H4 (cell line): ENCODE results near the gene CTXN1. TPM values are rescaled to one million over a fixed set of nuclear protein-coding genes. Genes with fewer than 3 reads are reported as not detected.

Experiments
- DNase-seq: peaks from one replicate; pipeline ENCODE4 v3.0.0-alpha.2; 2015; ENCODE audit warnings: low spot score
- total RNA-seq: library from RNA; depleted of rRNA; stranded (reverse); fragments of >200 nt; shearing (Covaris generic); gene quantifications from 2 replicates; pipeline ENCODE4 v1.2.3, GENCODE V29; 2014

The CTXN1 gene
- total RNA-seq, 1 experiment from 2014 or later, result 3.6 TPM

- no peak for DNase-seq
Measured at GRCh38 chr19:7914099-7914498, 11.8 kb downstream of the CTXN1 start.

DNA sequence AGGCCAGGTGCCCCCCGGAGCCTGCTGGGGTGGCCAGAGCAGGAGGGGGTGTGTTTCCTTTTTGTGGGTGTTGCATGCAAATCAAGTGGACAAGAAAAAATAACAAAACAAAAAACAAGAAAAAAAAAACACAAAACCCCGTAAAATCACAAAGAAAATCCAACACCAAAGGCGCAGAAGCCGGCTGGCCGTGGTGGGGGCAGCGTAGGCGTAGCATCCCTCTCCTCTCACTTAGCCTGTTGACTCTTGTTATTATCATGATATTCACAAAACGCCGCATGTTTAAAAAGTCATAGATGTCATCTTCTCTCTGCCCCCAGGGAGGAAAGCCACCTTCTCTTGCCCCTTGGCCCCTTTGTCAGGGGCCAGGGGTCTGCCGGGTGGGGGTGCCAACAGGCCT, 12.3 kb downstream of the CTXN1 start:
- no peak for DNase-seq

DNA sequence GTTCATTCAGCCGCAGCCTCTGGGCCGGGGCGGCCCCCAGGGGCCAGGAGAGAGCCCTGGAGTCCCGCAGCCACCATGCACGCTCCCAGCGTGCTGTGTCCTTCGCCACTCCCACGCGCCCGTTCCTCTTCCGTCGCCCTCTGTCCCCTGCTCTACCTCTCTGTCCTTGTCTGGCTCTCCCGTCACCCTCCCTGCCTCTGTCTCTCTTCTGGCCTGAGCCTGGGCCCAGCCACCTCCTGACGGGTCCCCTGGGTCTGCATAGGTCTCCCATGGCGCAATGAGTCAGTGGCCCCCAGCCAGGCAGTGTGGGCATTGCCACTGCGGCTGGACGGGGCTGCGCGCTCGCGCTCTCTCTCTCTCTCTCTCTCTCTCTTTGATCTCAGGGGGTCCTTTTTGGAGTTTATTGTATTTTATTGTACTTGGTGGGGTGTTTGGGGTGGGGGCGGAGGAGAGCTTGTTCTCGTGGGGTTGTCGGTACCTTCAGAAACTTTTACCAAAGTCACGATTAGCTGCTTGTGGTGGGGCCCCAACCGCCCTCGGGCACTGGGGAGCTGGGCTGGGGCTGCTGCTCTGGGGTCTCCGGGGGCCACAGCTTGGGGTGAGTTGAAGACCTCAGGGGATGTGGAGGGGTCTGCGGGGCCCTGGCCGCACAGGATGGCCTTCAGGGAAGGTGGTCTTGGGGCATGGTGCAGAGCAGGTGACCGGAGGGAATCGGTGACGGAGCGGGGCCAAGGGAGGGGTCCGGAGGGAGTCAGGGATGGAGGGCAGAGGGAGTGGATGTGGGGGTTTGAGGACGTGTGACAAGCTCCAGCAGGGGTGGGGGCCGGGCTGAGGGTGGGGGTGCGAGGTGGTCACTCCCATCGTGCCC, 13.0 kb downstream of the CTXN1 start:
- DNase-seq, result no peak

- DNase-seq, result no peak
Measured at GRCh38 chr19:7912144-7912696, 13.7 kb downstream of the CTXN1 start.

DNA sequence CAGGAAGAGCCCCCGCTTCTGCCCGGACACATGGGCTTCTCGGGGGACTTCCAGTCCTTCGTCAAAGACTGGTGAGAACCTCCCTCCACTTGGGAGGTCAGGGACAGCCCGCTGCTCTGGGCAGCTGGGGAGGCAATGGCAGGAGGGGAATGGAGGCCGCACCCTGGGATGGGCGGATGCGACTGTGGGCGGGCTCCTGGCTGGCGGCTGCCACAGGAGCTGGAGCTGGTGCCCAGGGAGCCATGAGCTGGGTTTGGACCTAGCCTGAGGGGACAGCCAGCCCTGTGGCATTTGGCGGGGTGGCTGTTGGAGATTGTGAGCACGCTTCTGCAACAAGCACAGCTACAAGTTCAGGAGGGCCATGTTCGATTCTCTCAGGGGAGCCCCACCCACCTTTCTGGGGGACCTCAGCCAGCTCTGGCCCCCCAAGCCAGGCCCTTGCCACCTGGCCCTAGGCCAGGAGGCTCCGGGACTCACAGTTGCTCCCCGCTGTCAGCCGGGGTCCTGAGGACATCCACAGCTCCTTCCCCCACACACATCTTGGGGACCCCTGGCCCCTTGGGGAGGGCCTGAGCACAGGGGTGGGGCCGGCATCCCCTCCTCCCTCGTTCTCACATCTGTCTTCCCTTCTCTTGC, 14.3 kb downstream of the CTXN1 start:
- no peak for DNase-seq

DNA sequence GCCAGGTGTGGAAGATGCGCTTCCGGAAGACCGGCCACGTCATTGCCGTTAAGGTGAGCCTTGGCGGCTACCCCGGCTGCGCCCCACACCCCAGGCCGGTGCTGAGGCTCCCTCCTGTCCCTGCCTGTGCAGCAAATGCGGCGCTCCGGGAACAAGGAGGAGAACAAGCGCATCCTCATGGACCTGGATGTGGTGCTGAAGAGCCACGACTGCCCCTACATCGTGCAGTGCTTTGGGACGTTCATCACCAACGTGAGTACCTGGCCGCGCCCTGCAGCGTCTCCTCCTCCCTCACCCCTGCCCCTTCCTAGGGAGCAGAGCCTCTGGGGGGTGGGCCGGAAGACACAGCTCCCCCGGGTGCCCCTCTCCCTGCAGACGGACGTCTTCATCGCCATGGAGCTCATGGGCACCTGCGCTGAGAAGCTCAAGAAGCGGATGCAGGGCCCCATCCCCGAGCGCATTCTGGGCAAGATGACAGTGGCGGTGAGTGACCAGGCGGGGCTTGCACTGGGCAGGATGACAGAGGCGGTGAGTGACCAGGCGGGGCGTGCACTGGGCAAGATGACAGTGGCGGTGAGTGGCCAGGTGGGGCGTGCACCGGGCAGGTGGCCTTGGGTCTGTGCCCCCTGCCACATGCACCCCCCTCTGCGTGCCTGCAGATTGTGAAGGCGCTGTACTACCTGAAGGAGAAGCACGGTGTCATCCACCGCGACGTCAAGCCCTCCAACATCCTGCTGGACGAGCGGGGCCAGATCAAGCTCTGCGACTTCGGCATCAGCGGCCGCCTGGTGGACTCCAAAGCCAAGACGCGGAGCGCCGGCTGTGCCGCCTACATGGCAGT, 15.4 kb downstream of the CTXN1 start:
- no peak for DNase-seq

- no peak for DNase-seq
Measured at GRCh38 chr19:7909471-7910067, 16.4 kb downstream of the CTXN1 start.

GRCh38 chr19:7908742-7909461, 17.0 kb downstream of the CTXN1 start:
- DNase-seq, result no peak

DNA sequence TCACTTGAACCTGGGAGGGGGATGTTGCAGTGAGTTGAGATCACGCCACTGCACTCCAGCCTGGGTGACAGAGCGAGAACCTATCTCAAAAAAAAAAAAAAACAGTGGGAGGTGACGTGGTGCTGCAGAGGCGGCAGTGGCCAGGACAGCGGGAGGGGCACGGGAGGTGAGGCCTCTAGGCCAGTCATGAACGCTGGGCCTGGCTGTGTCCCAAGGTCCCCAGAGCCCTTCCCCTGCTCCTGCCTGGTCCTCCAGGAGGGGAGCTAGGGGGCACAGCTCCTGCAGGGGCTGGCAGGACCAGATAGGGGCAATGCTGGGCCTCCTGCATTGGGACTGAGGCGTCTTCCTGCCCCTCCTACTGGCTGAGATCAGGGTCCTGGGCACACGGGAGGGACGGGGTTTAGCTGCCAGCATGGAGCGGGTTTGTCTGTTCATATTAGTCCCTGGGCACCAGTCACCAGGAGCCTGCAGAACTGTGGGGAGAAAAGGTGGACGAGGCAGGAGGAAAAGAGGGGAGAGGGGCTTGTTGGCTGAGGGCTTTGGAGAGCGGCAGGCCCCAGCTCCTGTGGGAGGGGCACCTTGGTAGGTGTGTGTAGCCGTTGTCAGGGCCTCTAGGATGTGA, 17.7 kb downstream of the CTXN1 start:
- DNase-seq, result no peak

DNA sequence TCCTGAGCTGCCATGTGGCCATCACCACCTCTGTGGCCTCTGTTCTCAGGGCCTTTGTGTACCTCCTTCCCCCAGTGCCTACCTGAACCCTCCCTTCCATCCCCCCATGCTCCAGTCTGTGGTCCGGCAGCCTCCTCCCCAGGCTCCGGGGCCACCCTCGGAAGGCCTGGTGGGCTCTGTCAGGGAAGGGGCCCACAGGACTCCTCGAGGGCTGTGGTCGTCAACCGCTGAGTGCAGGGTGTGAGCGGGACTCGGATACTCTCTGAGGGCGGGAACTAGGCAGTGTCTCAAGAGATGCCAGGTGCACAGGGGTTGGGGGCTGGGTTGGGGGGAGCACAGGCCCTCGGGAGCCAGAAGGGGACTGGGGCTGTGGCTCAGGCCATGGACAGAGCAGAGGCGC, 18.4 kb downstream of the CTXN1 start:
- no peak for DNase-seq

- no peak for DNase-seq
Measured at GRCh38 chr19:7907122-7907521, 18.8 kb downstream of the CTXN1 start.

DNA sequence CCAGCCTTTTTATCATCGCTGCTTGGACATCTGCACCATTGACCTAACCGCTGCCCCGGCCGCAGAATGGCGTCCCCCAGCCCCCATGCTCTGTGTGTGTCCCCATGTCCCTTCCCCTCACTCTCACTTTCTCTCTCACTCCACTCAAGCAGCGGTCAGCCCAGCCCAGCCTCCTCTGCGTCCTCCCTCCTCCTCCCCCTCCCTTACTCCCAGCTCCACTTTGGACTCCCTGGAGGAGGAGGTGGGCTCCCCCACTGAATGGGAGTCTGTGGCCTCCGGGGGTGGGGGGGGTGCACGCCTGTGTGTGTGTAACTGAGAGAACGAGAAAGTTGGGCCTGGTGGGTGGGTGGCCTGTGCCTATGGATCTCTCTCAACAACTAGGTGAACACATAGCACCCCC, 20.1 kb downstream of the CTXN1 start:
- no peak for DNase-seq

- no peak for DNase-seq
Measured at GRCh38 chr19:7905268-7905667, 20.7 kb downstream of the CTXN1 start.

GRCh38 chr19:7904074-7905020, 21.6 kb downstream of the CTXN1 start:
- no peak for DNase-seq

DNA sequence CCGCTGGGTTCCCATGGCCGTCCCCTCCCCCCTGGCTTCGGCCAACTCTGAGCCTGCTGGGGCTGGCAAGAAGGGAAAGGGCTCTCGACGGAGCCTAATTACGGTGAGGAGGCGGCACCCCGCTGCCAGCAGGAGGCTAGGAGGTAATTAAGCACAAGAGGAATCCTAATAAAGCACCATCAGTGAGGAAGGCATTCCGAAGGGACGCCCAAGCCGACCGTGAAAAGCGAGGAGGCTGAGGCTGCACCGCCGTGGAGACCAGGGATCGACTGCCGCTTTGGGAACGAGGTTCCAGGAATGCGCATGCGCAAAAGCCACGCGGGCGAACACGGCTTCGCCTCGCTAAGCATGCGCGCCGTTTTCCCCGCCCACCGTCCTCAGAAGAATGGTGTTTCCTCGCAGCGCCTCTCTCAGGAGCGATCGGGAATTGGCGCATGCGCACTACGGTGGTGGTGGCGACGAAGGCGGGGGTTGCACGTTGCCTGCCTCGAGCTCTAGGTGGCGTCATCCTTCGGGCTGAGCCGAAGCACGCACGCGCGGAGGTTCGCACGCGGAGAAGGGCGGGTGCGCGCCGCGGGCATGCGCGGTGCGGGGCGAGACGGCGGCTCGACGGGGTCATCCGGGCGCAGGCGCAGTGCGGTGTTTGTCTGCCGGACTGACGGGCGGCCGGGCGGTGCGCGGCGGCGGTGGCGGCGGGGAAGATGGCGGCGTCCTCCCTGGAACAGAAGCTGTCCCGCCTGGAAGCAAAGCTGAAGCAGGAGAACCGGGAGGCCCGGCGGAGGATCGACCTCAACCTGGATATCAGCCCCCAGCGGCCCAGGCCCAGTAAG, 22.5 kb downstream of the CTXN1 start, which contains the start of gene MAP2K7:
MAP2K7 (plus strand) TSS at position 634 of the 830 bp plus-strand sequence; CDS start at position 702, 68 bp downstream.
- peak; percentile 100 for DNase-seq

GRCh38 chr19:7902796-7903243, 23.1 kb downstream of the CTXN1 start:
- no peak for DNase-seq

DNA sequence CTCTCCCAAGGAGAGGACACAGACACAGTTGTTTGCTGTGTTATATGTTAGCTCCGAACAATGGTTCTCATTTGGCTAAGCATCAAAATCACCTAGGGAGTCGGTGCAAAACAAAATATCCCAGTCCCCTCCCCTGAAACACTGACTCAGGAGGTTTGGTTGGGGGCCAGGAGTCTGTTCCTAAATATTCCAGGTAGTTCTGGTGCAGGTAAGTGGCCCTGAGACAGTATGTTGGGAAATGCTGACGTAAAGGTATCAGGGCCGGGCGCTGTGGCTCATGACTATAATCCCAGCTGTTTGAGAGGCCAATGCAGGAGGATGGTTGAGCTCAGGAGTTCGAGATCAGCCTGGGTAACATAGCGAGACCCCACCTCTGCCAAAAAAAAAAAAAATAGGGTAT, 24.6 kb downstream of the CTXN1 start:
- DNase-seq, result no peak

GRCh38 chr19:7900931-7901330, 25.0 kb downstream of the CTXN1 start:
- DNase-seq, result no peak
